Kidney epithelial cell (primary cell): Measurements from ENCODE around the gene CLEC11A. TPM values are rescaled to one million over a fixed set of nuclear protein-coding genes. Genes with fewer than 3 reads are reported as not detected.
"Not testable (repeated sequence)": the region's sequence is repeated elsewhere in the genome, so short reads cannot be mapped to it uniquely, and the experiment has no call there.

ENCODE experiments used
- DNase-seq: peaks from one replicate; pipeline ENCODE4 v3.0.0-alpha.2; 2010; ENCODE audit warnings: low read depth
- H3K27me3 ChIP-seq: 2 replicates; pipeline ENCODE4 v1.6.0; 2011; ENCODE audit warnings: low read length; ENCODE audit not compliant: control insufficient read depth, insufficient read depth
- H3K36me3 ChIP-seq: 2 replicates; pipeline ENCODE4 v1.5.1; 2011; ENCODE audit warnings: low read length; ENCODE audit not compliant: control insufficient read depth, insufficient read depth
- H3K4me3 ChIP-seq: 2 replicates; pipeline ENCODE4 v1.5.1; 2011; ENCODE audit warnings: low read depth, mild to moderate bottlenecking, control low read depth, low read length
- total RNA-seq: library from RNA; depleted of rRNA; stranded (reverse); fragments of >200 nt; gene quantifications from 2 replicates; pipeline ENCODE4 v1.2.3, GENCODE V29; 2015
- TF ChIP-seq, protein P1 (sequence below): IDR thresholded peaks from 2 replicates; pipeline ENCODE4 v1.5.1; 2011; ENCODE audit warnings: mild to moderate bottlenecking, moderate library complexity, low read length, control low read depth, inconsistent platforms; ENCODE audit not compliant: insufficient read depth, poor library complexity, severe bottlenecking

The CLEC11A gene
- total RNA-seq, 1 donor from 2014 or later, result 6.0 TPM

DNA sequence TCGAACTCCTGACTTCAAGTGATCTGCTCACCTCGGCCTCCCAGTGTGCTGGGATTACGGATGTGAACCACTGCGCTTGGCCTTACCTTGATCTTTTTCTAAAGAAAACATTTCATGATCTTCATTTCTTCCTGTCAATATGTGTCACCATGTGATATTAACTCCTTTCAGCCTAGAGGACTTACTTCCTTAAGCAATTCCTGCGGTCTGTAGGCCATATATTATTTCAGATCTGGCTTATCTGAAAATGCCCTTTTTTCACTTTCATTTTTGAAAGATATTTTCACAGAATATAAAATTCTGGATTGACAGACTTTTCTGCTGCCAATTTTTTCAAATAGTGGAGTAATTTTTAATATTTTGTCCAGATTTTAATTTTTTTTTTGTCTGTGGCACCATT, 45.1 kb downstream of the CLEC11A start:
- H3K36me3 ChIP-seq, result no peaks in the 10 kb centered on the region
- H3K27me3 ChIP-seq, result no peaks in the 10 kb centered on the region
- no peak for DNase-seq
- TF ChIP-seq, protein P1, sequence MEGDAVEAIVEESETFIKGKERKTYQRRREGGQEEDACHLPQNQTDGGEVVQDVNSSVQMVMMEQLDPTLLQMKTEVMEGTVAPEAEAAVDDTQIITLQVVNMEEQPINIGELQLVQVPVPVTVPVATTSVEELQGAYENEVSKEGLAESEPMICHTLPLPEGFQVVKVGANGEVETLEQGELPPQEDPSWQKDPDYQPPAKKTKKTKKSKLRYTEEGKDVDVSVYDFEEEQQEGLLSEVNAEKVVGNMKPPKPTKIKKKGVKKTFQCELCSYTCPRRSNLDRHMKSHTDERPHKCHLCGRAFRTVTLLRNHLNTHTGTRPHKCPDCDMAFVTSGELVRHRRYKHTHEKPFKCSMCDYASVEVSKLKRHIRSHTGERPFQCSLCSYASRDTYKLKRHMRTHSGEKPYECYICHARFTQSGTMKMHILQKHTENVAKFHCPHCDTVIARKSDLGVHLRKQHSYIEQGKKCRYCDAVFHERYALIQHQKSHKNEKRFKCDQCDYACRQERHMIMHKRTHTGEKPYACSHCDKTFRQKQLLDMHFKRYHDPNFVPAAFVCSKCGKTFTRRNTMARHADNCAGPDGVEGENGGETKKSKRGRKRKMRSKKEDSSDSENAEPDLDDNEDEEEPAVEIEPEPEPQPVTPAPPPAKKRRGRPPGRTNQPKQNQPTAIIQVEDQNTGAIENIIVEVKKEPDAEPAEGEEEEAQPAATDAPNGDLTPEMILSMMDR, result no peak
- H3K4me3 ChIP-seq, result no peak overlapping the region

DNA sequence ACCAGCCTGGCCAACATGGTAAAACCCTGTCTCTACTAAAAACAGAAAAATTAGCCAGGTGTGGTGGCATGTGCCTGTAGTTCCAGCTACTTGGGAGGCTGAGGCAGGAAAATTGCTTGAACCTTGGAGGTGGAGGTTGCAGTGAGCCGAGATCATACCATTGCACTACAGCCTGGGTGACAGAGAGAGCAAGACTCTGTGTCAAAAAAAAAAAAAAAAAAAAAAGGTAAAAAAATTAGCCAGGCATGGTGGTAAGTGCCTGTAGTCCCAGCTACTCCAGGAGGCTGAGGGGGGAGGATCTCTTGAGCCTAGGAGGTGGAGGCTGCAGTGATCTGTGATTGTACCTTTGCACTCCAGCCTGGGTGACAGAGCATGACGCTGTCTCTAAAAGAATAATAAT, 47.0 kb downstream of the CLEC11A start, which contains the start of gene GPR32:
GPR32 (plus strand) TSS at position 301 of the 400 bp plus-strand sequence. CDS start 137 bp downstream, outside the sequence.
- H3K27me3 ChIP-seq, H3K36me3 ChIP-seq, DNase-seq, H3K4me3 ChIP-seq: not testable (repeated sequence)

DNA sequence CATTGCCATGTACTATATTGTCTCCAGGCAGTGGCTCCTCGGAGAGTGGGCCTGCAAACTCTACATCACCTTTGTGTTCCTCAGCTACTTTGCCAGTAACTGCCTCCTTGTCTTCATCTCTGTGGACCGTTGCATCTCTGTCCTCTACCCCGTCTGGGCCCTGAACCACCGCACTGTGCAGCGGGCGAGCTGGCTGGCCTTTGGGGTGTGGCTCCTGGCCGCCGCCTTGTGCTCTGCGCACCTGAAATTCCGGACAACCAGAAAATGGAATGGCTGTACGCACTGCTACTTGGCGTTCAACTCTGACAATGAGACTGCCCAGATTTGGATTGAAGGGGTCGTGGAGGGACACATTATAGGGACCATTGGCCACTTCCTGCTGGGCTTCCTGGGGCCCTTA, 47.7 kb downstream of the CLEC11A start:
- TF ChIP-seq, protein P1, result no peak
- DNase-seq, result no peak
- no peak overlapping the region for H3K4me3 ChIP-seq
- H3K27me3 ChIP-seq, result no peaks in the 10 kb centered on the region
- no peaks in the 10 kb centered on the region for H3K36me3 ChIP-seq

DNA sequence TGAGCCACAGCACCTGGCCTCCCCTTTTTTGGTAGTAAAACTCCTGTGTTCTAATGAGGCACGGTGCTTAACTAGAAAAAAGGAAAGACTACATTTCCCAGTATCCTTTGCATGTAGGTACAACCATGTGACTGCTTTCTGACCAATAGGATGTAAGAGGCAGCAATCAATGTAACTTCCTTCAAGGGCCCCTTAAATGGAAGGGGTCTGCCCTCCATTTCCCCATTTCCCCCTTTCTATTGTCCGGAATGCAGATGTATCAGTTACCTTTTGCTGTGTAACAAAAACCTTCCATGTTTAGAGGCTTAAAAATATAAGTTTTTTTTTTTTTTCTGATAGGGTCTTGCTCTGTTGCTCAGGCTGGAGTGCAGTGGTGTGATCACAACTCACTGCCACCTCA, 49.3 kb downstream of the CLEC11A start:
- no peak for DNase-seq
- Histone ChIP-seq H3K36me3 (no peaks in the 10 kb centered on the region), H3K4me3 (no peak overlapping the region), H3K27me3 (peaks cover 1% of the 10 kb centered on the region)
- TF ChIP-seq, protein P1, result no peak

DNA sequence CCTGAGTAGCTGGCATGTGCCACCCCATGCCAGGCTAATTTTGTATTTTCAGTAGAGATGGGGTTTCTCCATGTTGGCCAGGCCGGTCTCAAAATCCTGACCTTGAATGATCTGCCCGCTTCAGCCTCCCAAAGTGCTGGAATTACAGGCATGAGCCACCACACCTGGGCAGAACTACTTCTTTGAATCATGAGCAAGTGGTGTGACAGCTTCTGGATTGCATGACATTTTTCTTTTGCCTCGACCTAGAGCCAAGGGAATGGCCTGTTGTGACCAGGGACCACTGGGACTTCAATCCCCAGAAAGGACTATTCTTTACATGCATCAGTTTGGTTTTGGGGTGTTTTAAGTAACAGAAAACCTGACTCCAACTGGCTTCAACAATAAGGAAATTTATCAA, 49.7 kb downstream of the CLEC11A start:
- H3K4me3 ChIP-seq, H3K36me3 ChIP-seq: not testable (repeated sequence)

DNA sequence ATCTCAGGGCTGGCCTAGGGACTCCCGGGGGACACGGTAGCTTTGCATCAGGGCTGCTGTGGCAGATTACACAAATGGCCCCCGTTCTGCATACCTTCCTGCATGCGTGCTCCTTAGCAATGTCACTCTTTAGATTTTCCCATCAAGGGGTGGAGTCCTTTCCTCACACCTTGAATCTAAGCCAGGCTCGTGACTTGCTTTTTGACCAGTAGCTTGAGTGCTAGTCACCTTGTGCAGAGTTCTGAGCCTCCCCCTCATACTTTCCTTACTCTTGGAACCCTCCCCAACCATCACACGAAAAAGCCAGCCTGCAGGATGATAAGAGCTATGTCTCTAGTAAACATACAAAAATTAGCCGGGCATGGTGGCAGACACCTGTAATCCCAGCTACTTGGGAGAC, 50.3 kb downstream of the CLEC11A start:
- not testable (repeated sequence) for H3K36me3 ChIP-seq, H3K4me3 ChIP-seq, DNase-seq
- H3K27me3 ChIP-seq, result peaks cover 11% of the 10 kb centered on the region

More for the DNA sequence above, 49.7 kb downstream of the CLEC11A start:
- DNase-seq, H3K27me3 ChIP-seq: not testable (repeated sequence)

Other genes with a start within 250 kb of the CLEC11A start
- 256 and 274 TPM in 2 replicates for gene EMC10, start 246.9 kb upstream of the CLEC11A start, total RNA-seq
- 8.5 and 9.9 TPM in 2 replicates for gene GARIN5A, start 246.5 kb upstream of the CLEC11A start, total RNA-seq
- 26.7 and 26.8 TPM in 2 replicates for gene JOSD2, start 212.2 kb upstream of the CLEC11A start, total RNA-seq
- gene ASPDH, start 209.5 kb upstream of the CLEC11A start, total RNA-seq, result not detected in 2 replicates
- 9.2 and 9.3 TPM in 2 replicates for gene LRRC4B, start 154.9 kb upstream of the CLEC11A start, total RNA-seq
- gene SYT3, start 83.5 kb upstream of the CLEC11A start, total RNA-seq, result 0.29 and 0.55 TPM in 2 replicates
- gene C19orf81, start 73.9 kb upstream of the CLEC11A start, total RNA-seq, result 4.4 and 16.5 TPM in 2 replicates
- gene SHANK1, start 3.6 kb upstream of the CLEC11A start, total RNA-seq, result 1.2 and 1.6 TPM in 2 replicates
- not detected in 2 replicates for gene GPR32, start 47.1 kb downstream of the CLEC11A start, total RNA-seq
- gene ACP4, start 67.1 kb downstream of the CLEC11A start, total RNA-seq, result not detected in 2 replicates
- not detected in 2 replicates for gene KLK1, start 100.4 kb downstream of the CLEC11A start, total RNA-seq
- not detected in 2 replicates for gene KLK15, start 110.2 kb downstream of the CLEC11A start, total RNA-seq
- not detected in 2 replicates for gene KLK3, start 131.6 kb downstream of the CLEC11A start, total RNA-seq
- 0.96 TPM in 1 of 2 replicates, not detected in the other for gene KLK2, start 150.1 kb downstream of the CLEC11A start, total RNA-seq
- gene KLK4, start 188.0 kb downstream of the CLEC11A start, total RNA-seq, result not detected in 2 replicates
- 10.8 and 11.3 TPM in 2 replicates for gene KLK5, start 229.7 kb downstream of the CLEC11A start, total RNA-seq
- 33.5 and 39.9 TPM in 2 replicates for gene KLK6, start 246.2 kb downstream of the CLEC11A start, total RNA-seq